GM12875 (cell line): ENCODE results near the gene DVL1.
A peak's percentile ranks its signal among the peaks of the same experiment; 100 is the strongest.

Experiments used
- H3K4me3 ChIP-seq: one replicate; pipeline ENCODE4 v1.5.1; 2011; ENCODE audit warnings: low read depth, low read length, control low read depth
- TF ChIP-seq, protein P1 (sequence below): IDR thresholded peaks from 2 replicates; pipeline ENCODE4 v1.5.1; 2011; ENCODE audit warnings: low read depth, mild to moderate bottlenecking, control low read depth, inconsistent platforms, low read length, moderate library complexity, borderline replicate concordance; ENCODE audit not compliant: insufficient read depth

DVL1 gene

DNA sequence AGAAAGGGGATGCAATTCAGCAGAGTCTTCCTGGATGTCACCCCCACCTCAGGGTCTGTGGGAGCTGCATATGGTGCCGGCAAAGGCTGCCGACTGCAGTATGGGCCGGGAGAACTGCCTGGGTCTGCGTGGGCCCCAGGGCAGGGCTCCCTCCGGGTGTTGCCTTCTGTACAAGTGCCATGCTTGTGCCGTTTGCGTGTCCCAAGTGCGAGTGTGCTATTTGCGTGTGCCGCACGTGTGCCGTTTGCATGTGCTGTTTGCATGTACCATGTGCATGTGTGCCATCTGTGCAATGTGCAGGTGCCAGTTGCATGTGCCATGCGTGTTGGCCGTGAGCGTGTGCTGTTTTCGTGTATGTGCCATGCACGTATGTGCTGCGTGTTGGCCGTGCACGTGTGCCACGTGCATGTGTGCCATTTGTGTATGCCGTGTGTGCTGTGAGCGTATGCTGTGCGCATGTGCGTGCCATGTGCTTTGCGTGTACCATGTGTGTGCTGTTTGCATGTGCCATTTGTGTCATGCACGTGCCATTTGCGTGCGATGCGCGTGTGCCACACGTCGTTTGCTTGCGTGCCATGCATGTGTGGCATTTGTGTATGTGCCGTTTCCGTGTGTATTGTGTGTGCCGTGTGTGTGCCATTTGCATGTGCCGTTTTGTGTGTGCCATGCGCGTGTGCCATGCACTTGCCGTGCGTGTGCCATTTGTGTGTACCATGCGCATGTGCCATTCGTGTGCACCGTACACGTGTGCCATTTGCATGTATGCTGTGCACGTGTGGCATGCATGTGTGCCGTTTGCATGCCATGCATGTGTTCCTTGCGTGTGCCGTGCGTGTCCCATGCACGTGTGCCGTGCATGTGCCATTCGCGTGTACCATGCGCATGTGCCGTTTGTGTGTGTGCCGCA lies 19.7 kb downstream of the DVL1 start:
- no peak overlapping the region for H3K4me3 ChIP-seq
- TF ChIP-seq, protein P1, sequence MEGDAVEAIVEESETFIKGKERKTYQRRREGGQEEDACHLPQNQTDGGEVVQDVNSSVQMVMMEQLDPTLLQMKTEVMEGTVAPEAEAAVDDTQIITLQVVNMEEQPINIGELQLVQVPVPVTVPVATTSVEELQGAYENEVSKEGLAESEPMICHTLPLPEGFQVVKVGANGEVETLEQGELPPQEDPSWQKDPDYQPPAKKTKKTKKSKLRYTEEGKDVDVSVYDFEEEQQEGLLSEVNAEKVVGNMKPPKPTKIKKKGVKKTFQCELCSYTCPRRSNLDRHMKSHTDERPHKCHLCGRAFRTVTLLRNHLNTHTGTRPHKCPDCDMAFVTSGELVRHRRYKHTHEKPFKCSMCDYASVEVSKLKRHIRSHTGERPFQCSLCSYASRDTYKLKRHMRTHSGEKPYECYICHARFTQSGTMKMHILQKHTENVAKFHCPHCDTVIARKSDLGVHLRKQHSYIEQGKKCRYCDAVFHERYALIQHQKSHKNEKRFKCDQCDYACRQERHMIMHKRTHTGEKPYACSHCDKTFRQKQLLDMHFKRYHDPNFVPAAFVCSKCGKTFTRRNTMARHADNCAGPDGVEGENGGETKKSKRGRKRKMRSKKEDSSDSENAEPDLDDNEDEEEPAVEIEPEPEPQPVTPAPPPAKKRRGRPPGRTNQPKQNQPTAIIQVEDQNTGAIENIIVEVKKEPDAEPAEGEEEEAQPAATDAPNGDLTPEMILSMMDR: no peak

DNA sequence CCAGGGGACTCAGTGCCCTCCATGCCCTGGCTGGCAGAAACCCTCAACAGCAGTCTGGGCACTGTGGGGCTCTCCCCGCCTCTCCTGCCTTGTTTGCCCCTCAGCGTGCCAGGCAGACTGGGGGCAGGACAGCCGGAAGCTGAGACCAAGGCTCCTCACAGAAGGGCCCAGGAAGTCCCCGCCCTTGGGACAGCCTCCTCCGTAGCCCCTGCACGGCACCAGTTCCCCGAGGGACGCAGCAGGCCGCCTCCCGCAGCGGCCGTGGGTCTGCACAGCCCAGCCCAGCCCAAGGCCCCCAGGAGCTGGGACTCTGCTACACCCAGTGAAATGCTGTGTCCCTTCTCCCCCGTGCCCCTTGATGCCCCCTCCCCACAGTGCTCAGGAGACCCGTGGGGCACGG lies 21.0 kb downstream of the DVL1 start:
- TF ChIP-seq, protein P1: no peak
- H3K4me3 ChIP-seq: no peak overlapping the region

GRCh38 chr1:1327291-1327690 lies 21.9 kb downstream of the DVL1 start:
- TF ChIP-seq, protein P1: no peak
- H3K4me3 ChIP-seq: no peak overlapping the region

DNA sequence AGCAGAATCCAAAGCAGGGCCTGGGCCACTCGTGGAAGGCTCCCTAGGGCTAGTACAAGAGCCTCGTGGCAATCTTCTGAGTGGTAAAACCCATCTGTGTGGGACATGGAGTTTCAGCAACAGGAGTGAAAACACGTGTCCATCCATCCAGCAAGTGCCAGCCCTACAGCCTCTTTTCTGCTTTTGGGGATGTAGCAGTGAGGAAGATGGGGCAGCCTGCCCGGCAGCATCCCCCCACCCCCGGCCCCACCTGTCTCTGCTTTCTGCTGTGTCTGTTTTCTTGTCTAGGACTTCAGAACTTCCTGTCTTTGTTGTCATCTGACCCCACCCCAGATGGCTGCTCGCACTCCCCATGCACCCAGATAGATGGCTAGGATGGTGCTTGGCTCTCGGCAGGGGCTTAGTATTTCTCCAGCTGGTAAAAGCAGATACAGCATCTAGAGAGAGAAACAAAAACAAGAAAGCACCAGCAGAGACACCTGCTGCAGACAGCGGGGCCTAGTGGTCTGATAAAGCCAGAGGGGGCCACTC lies 23.1 kb downstream of the DVL1 start:
- no peak overlapping the region for H3K4me3 ChIP-seq
- TF ChIP-seq, protein P1: no peak

DNA sequence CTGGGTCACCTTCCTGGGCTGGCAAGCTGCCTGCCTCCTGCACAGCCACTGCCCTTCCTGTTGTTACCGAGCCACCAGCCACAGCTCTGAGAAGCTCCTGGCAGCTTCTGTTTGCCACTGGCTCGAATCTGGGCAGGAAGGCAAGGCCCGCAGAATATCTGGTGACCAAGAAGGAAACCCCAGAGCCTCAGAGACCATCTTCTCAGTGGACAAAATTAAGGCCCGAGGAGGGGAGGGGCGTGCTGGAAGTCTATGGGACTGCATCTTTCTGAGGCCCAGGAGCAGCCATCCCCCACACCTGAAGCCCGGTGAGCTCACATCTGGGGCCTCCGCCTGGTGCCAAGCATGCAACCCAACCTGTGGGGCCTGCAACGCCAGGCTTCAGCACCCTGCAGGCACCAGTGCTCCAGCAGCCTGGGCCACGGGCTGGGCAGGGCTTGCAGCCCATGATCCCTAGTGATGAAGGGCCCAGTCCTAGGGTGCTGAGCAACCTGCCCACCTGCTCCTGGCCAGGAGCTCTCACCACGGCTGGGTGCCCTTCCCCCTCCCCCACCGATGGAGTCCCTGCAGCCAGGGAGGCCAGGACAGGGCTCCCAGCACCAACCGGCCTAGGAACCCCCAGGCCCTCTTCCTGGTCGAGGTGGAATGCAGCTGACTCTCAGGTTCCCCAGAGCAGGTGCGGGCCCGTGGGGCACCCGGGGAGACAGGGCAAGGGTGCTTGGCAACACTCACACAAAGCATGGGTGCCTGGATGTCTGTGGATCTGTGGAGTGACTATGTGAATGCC lies 23.7 kb downstream of the DVL1 start:
- TF ChIP-seq, protein P1: no peak
- peak overlapping the region; percentile 84 for H3K4me3 ChIP-seq

GRCh38 chr1:1324524-1325287 lies 24.5 kb downstream of the DVL1 start, which contains the start of the genes CPTP and INTS11:
Gene CPTP (plus strand): TSS chr1:1324802. CDS start chr1:1326911, 2,109 bp downstream.
Gene INTS11 (minus strand): TSS chr1:1324660. CDS start chr1:1324608, 52 bp downstream.
- H3K4me3 ChIP-seq: peak within 1 kb of the TSS; percentile 84
- TF ChIP-seq, protein P1: no peak
